ENCODE measurements around the gene SPRTN. TPM values are rescaled to one million over a fixed set of nuclear protein-coding genes. Genes with fewer than 3 reads are reported as not detected.

The SPRTN gene, protein sequence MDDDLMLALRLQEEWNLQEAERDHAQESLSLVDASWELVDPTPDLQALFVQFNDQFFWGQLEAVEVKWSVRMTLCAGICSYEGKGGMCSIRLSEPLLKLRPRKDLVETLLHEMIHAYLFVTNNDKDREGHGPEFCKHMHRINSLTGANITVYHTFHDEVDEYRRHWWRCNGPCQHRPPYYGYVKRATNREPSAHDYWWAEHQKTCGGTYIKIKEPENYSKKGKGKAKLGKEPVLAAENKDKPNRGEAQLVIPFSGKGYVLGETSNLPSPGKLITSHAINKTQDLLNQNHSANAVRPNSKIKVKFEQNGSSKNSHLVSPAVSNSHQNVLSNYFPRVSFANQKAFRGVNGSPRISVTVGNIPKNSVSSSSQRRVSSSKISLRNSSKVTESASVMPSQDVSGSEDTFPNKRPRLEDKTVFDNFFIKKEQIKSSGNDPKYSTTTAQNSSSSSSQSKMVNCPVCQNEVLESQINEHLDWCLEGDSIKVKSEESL
- total RNA-seq (10 to 100 TPM in 6 of 9 donors, 1 to 10 TPM in 3; 6.3 to 18.5 (median 11.0) TPM), polyA plus RNA-seq (10 to 100 TPM in 1 of 3 donors, 1 to 10 TPM in 2; 3.9 to 14.0 (median 5.1) TPM)
- long read RNA-seq, donor 1, partial matches to known transcripts = 0 of 5 reads
- long read RNA-seq, donor 1, other reads (novel, unspliced or antisense) = 0 of 5 reads
- long read RNA-seq, donor 2, partial matches to known transcripts = 0 of 20 reads
- long read RNA-seq, donor 2, other reads (novel, unspliced or antisense) = 19 of 20 reads
- long read RNA-seq, donor 3, partial matches to known transcripts = 0 of 2 reads
- long read RNA-seq, donor 3, other reads (novel, unspliced or antisense) = 0 of 2 reads
- long read RNA-seq, donor 4, partial matches to known transcripts = 0 of 6 reads
- long read RNA-seq, donor 4, other reads (novel, unspliced or antisense) = 2 of 6 reads
- long read RNA-seq, donor 5, transcript SPRTN-202 (5 exons, 3,468 nt) = major isoform, 9 of 9 reads
- long read RNA-seq, donor 5, partial matches to known transcripts = 0 of 9 reads
- long read RNA-seq, donor 5, other reads (novel, unspliced or antisense) = 0 of 9 reads
- long read RNA-seq, donor 6, partial matches to known transcripts = 0 of 2 reads
- long read RNA-seq, donor 6, other reads (novel, unspliced or antisense) = 0 of 2 reads
- long read RNA-seq, donor 7, partial matches to known transcripts = 0 of 3 reads
- long read RNA-seq, donor 7, other reads (novel, unspliced or antisense) = 0 of 3 reads
- long read RNA-seq, donor 8, partial matches to known transcripts = 0 of 5 reads
- long read RNA-seq, donor 8, other reads (novel, unspliced or antisense) = 0 of 5 reads
- long read RNA-seq, donor 9, partial matches to known transcripts = 0 of 5 reads
- long read RNA-seq, donor 9, other reads (novel, unspliced or antisense) = 0 of 5 reads
- long read RNA-seq, donor 10 = 0 reads

DNA sequence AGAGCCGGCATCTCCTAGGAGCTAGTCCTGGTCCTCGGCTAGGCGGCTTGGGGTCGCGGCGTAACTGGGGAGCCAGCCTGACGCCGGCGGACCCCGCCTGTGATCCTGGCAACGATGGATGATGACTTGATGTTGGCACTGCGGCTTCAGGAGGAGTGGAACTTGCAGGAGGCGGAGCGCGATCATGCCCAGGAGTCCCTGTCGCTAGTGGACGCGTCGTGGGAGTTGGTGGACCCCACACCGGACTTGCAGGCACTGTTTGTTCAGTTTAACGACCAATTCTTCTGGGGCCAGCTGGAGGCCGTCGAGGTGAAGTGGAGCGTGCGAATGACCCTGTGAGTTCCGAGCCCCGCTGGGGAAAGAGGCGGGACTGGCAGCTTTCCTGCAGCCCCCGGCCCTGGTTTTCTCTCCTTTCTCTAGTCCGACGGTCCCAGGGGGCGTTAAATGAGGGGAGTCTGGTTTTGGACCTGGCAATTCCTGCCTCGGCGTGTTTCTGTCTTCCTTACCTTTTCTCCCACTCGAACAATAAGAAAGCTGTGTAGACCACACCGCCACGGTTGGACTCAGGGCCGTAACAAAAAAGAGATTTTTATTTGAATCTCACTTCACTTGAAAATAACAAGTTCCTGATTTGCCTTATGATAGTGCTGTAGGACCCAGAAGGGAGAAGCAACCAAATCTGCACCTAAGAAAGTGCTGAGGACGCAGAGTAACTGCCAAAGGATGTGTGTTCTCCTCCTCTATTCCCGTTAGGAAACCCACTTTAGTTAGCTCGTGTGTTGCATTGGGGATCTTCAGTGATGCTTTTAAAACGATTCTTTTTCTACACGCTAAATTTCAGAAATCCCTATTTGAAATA, at the start of gene SPRTN:
SPRTN (plus strand) TSS at position 24 of the 859 bp plus-strand sequence; CDS start at position 115, 91 bp downstream.
- H3K4me1 ChIP-seq (replicated peaks in 1 of 2) = peaks cover 40 to 45% of the 10 kb centered on the region in 2 donors
- TF ChIP-seq, protein P1, sequence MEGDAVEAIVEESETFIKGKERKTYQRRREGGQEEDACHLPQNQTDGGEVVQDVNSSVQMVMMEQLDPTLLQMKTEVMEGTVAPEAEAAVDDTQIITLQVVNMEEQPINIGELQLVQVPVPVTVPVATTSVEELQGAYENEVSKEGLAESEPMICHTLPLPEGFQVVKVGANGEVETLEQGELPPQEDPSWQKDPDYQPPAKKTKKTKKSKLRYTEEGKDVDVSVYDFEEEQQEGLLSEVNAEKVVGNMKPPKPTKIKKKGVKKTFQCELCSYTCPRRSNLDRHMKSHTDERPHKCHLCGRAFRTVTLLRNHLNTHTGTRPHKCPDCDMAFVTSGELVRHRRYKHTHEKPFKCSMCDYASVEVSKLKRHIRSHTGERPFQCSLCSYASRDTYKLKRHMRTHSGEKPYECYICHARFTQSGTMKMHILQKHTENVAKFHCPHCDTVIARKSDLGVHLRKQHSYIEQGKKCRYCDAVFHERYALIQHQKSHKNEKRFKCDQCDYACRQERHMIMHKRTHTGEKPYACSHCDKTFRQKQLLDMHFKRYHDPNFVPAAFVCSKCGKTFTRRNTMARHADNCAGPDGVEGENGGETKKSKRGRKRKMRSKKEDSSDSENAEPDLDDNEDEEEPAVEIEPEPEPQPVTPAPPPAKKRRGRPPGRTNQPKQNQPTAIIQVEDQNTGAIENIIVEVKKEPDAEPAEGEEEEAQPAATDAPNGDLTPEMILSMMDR (IDR thresholded peaks at IDR 0.05) = no peak
- TF ChIP-seq POLR2A (IDR thresholded peaks at IDR 0.05) = no peak
- no peaks in the 10 kb centered on the region for H3K27me3 ChIP-seq
- peak within 1 kb of the TSS; percentile 94 to 97 (median 95) for H3K27ac ChIP-seq
- WGBS, 4 donors = 1 to 2% (median 1%) methylated on average over 23 to 43 of the region's 43 CpGs
- DNase-seq = no peak
- no peaks in the 10 kb centered on the region for H3K9me3 ChIP-seq (replicated peaks in 1 of 3)
- no peaks in the 10 kb centered on the region for H3K36me3 ChIP-seq (replicated peaks in 1 of 2)
- H3K4me3 ChIP-seq = peak within 1 kb of the TSS; percentile 67 to 99 (median 80)
- intact Hi-C loops (cut with DNase I) = loop anchor here in 1 of 2 donors (10.0 kb wide), 1 partner anchor 256 kb away; no protein-coding TSS in a partner anchor

DNA sequence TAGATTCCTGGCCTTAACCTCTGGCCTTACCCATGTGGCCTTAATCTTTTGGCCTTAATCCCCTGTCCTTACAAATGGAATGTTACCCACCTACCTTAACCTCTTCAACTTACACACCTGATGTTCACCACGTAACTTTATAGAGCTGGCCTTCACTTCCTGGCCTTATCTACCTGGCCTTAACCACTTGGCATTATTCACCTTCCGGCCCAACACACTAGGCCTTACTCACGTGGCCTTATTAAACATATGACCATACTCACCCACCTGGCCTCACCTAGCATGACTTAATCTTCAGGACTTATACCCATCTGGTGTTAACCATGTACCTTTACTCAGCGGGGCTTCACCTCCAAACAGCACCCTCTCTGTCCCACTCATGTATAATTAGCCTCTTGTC, 42.2 kb upstream of the SPRTN start:
- Histone ChIP-seq H3K9me3 (replicated peaks in 1 of 3) (no peaks in the 10 kb centered on the region), H3K27me3 (no peaks in the 10 kb centered on the region), H3K27ac (no peak overlapping the region), H3K36me3 (replicated peaks in 1 of 2) (no peaks in the 10 kb centered on the region), H3K4me3 (no peak overlapping the region), H3K4me1 (replicated peaks in 1 of 2) (no peaks in the 10 kb centered on the region)
- no peak for DNase-seq
- WGBS, 4 donors = 93 to 98% (median 95%) methylated on average over 4 of the region's 4 CpGs
- intact Hi-C loops (cut with DNase I) = no loop called here
- TF ChIP-seq, protein P1 (IDR thresholded peaks at IDR 0.05) = no peak
- no peak for TF ChIP-seq POLR2A (IDR thresholded peaks at IDR 0.05)

DNA sequence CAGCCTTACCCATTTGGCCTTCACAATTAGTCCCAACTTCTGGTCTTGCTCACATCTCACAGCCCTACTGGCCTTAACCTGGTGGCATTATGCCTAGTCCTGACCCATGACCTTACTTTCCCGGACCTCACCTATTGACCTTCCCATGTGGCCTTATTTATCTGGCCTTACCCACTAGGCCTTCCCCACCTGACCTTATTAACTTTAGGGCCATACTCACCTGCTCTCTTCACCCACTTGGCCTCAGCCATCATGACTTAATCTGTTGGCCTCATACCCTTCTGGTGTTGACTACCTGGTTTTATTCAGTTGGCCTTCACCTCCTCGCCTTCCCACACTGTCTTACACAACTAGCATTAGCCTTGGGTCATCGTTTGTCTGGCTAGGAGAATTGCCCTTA, 36.1 kb upstream of the SPRTN start:
- Histone ChIP-seq H3K27ac (no peak overlapping the region), H3K36me3 (replicated peaks in 1 of 2) (no peaks in the 10 kb centered on the region), H3K27me3 (no peaks in the 10 kb centered on the region), H3K4me1 (replicated peaks in 1 of 2) (no peaks in the 10 kb centered on the region), H3K9me3 (replicated peaks in 1 of 3) (no peaks in the 10 kb centered on the region), H3K4me3 (no peak overlapping the region)
- no peak for DNase-seq
- intact Hi-C loops (cut with DNase I) = no loop called here
- TF ChIP-seq POLR2A (IDR thresholded peaks at IDR 0.05) = no peak
- TF ChIP-seq, protein P1 (IDR thresholded peaks at IDR 0.05) = no peak
- WGBS, 4 donors = 89 to 93% (median 91%) methylated on average over 3 of the region's 3 CpGs

Measured in adrenal gland (tissue), 19 donors.